ENCODE results near the gene MCU.

DNA sequence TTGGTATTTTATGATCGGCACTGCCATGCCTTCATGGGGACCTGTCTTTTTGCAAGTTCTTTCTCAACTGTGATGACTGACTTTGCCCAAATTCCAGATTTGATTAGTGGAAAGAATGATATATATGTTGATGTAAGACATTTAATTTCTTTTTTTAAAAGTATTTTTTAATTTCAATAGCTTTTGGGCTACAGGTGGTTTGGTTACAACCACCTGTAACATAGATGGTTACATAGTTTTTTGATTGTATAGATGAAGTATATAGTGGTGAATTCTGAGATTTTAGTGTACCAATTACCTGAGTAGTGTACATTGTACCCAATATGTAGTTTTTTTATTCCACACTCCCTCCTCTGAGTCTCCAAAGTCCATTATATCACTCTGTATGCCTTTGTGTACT is 69.6 kb downstream of the MCU start:
- TF ChIP-seq, protein P1, sequence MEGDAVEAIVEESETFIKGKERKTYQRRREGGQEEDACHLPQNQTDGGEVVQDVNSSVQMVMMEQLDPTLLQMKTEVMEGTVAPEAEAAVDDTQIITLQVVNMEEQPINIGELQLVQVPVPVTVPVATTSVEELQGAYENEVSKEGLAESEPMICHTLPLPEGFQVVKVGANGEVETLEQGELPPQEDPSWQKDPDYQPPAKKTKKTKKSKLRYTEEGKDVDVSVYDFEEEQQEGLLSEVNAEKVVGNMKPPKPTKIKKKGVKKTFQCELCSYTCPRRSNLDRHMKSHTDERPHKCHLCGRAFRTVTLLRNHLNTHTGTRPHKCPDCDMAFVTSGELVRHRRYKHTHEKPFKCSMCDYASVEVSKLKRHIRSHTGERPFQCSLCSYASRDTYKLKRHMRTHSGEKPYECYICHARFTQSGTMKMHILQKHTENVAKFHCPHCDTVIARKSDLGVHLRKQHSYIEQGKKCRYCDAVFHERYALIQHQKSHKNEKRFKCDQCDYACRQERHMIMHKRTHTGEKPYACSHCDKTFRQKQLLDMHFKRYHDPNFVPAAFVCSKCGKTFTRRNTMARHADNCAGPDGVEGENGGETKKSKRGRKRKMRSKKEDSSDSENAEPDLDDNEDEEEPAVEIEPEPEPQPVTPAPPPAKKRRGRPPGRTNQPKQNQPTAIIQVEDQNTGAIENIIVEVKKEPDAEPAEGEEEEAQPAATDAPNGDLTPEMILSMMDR (IDR thresholded peaks at IDR 0.05; ENCODE audit: insufficient read depth, low read depth, low read length): no peak
- no peak for TF ChIP-seq EZH2 (IDR thresholded peaks at IDR 0.05; ENCODE audit: insufficient read depth, low read length)
